Measurements from ENCODE around the gene IGSF9. TPM values are rescaled to one million over a fixed set of nuclear protein-coding genes. Genes with fewer than 3 reads are reported as not detected.

Gene IGSF9
- total and polyA plus RNA-seq, 2 experiments from 2014 or later, result 10.3 to 27.6 TPM

DNA sequence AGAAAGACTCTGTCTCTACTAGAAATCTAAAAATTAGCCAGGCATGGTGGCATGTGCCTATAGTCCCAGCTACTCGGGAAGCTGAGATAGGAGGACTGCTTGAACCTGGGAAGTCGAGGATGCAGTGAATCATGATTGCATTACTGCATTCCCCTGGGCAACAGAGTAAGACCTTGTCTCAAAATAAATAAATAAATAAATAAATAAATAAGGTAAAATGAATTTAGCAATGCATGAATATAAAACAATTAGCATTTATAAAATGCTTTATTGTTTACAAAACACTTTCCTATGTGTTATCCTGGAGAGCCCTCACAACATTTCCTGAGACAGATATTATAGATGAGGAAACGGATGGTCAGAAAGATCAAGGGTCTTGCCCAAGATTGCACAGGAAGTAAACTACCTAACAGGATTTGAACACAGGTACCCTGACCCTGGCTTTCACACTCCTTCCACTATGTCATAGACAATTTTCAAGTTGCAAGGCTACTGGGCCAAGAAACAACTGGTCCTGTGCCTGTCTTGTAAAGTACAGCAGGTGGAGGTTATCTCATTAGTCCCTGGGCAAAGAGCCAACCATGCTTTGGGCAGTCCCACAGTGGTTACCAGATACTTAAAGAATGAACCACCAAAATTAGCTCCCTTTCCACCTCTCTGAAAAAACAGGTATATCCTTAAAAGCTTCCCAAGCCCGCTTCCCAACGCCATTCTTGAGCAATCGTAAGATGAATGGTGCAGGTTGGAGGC, 67.5 kb downstream of the IGSF9 start:
- ATAC-seq, result no peak
- H3K4me2 ChIP-seq, result no peak overlapping the region
- H3F3A ChIP-seq (replicated peaks; ENCODE audit: low read depth), result no peaks in the 10 kb centered on the region
- H2AFZ ChIP-seq, result no peak overlapping the region
- H3K9me2 ChIP-seq (ENCODE audit: insufficient read depth), result no peaks in the 10 kb centered on the region; the same call in 1 of the 2 replicates
- no peaks in the 10 kb centered on the region for H4K20me1 ChIP-seq (replicated peaks; ENCODE audit: insufficient read depth)
- Mint-ChIP-seq H3K4me3 (no peak overlapping the region), H3K27me3 (ENCODE audit: insufficient read depth, low read depth, poor library complexity) (peaks cover 3% of the 10 kb centered on the region), H3K4me1 (no peaks in the 10 kb centered on the region), H3K36me3 (ENCODE audit: low read depth) (no peaks in the 10 kb centered on the region), H3K9me3 (no peaks in the 10 kb centered on the region), H3K27ac (no peak overlapping the region)
- TF ChIP-seq ZNF114 (CRISPR knock-in tag; IDR thresholded peaks at IDR 0.05) (no peak), EZH2phosphoT487 (IDR thresholded peaks at IDR 0.05; ENCODE audit: unreplicated experiment) (no peak), CREB1 (CRISPR knock-in tag; IDR thresholded peaks at IDR 0.05; ENCODE audit: low read depth) (no peak), NANOG (IDR thresholded peaks at IDR 0.05; ENCODE audit: borderline replicate concordance) (no peak), EZH2 (IDR thresholded peaks at IDR 0.05; ENCODE audit: low read depth, unreplicated experiment) (no peak), ZNF331 (CRISPR knock-in tag; IDR thresholded peaks at IDR 0.05; ENCODE audit: low read depth) (no peak), STAT1 (IDR thresholded peaks at IDR 0.05; ENCODE audit: unreplicated experiment) (no peak), JUNB (IDR thresholded peaks at IDR 0.05; ENCODE audit: unreplicated experiment) (no peak), POLR2AphosphoS5 (IDR thresholded peaks at IDR 0.05; ENCODE audit: low read depth) (no peak)
- TF ChIP-seq, protein P1, sequence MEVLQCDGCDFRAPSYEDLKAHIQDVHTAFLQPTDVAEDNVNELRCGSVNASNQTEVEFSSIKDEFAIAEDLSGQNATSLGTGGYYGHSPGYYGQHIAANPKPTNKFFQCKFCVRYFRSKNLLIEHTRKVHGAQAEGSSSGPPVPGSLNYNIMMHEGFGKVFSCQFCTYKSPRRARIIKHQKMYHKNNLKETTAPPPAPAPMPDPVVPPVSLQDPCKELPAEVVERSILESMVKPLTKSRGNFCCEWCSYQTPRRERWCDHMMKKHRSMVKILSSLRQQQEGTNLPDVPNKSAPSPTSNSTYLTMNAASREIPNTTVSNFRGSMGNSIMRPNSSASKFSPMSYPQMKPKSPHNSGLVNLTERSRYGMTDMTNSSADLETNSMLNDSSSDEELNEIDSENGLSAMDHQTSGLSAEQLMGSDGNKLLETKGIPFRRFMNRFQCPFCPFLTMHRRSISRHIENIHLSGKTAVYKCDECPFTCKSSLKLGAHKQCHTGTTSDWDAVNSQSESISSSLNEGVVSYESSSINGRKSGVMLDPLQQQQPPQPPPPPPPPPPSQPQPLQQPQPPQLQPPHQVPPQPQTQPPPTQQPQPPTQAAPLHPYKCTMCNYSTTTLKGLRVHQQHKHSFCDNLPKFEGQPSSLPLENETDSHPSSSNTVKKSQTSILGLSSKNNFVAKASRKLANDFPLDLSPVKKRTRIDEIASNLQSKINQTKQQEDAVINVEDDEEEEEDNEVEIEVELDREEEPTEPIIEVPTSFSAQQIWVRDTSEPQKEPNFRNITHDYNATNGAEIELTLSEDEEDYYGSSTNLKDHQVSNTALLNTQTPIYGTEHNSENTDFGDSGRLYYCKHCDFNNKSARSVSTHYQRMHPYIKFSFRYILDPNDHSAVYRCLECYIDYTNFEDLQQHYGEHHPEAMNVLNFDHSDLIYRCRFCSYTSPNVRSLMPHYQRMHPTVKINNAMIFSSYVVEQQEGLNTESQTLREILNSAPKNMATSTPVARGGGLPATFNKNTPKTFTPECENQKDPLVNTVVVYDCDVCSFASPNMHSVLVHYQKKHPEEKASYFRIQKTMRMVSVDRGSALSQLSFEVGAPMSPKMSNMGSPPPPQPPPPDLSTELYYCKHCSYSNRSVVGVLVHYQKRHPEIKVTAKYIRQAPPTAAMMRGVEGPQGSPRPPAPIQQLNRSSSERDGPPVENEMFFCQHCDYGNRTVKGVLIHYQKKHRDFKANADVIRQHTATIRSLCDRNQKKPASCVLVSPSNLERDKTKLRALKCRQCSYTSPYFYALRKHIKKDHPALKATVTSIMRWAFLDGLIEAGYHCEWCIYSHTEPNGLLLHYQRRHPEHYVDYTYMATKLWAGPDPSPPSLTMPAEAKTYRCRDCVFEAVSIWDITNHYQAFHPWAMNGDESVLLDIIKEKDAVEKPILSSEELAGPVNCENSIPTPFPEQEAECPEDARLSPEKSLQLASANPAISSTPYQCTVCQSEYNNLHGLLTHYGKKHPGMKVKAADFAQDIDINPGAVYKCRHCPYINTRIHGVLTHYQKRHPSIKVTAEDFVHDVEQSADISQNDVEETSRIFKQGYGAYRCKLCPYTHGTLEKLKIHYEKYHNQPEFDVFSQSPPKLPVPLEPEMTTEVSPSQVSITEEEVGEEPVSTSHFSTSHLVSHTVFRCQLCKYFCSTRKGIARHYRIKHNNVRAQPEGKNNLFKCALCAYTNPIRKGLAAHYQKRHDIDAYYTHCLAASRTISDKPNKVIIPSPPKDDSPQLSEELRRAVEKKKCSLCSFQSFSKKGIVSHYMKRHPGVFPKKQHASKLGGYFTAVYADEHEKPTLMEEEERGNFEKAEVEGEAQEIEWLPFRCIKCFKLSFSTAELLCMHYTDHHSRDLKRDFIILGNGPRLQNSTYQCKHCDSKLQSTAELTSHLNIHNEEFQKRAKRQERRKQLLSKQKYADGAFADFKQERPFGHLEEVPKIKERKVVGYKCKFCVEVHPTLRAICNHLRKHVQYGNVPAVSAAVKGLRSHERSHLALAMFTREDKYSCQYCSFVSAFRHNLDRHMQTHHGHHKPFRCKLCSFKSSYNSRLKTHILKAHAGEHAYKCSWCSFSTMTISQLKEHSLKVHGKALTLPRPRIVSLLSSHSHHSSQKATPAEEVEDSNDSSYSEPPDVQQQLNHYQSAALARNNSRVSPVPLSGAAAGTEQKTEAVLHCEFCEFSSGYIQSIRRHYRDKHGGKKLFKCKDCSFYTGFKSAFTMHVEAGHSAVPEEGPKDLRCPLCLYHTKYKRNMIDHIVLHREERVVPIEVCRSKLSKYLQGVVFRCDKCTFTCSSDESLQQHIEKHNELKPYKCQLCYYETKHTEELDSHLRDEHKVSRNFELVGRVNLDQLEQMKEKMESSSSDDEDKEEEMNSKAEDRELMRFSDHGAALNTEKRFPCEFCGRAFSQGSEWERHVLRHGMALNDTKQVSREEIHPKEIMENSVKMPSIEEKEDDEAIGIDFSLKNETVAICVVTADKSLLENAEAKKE (CRISPR knock-in tag; IDR thresholded peaks at IDR 0.05), result no peak
- TF ChIP-seq, protein P2, sequence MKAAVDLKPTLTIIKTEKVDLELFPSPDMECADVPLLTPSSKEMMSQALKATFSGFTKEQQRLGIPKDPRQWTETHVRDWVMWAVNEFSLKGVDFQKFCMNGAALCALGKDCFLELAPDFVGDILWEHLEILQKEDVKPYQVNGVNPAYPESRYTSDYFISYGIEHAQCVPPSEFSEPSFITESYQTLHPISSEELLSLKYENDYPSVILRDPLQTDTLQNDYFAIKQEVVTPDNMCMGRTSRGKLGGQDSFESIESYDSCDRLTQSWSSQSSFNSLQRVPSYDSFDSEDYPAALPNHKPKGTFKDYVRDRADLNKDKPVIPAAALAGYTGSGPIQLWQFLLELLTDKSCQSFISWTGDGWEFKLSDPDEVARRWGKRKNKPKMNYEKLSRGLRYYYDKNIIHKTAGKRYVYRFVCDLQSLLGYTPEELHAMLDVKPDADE (IDR thresholded peaks at IDR 0.05), result no peak
- TF ChIP-seq, protein P3, sequence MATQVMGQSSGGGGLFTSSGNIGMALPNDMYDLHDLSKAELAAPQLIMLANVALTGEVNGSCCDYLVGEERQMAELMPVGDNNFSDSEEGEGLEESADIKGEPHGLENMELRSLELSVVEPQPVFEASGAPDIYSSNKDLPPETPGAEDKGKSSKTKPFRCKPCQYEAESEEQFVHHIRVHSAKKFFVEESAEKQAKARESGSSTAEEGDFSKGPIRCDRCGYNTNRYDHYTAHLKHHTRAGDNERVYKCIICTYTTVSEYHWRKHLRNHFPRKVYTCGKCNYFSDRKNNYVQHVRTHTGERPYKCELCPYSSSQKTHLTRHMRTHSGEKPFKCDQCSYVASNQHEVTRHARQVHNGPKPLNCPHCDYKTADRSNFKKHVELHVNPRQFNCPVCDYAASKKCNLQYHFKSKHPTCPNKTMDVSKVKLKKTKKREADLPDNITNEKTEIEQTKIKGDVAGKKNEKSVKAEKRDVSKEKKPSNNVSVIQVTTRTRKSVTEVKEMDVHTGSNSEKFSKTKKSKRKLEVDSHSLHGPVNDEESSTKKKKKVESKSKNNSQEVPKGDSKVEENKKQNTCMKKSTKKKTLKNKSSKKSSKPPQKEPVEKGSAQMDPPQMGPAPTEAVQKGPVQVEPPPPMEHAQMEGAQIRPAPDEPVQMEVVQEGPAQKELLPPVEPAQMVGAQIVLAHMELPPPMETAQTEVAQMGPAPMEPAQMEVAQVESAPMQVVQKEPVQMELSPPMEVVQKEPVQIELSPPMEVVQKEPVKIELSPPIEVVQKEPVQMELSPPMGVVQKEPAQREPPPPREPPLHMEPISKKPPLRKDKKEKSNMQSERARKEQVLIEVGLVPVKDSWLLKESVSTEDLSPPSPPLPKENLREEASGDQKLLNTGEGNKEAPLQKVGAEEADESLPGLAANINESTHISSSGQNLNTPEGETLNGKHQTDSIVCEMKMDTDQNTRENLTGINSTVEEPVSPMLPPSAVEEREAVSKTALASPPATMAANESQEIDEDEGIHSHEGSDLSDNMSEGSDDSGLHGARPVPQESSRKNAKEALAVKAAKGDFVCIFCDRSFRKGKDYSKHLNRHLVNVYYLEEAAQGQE (IDR thresholded peaks at IDR 0.05; ENCODE audit: unreplicated experiment), result no peak
- TF ChIP-seq, protein P4, sequence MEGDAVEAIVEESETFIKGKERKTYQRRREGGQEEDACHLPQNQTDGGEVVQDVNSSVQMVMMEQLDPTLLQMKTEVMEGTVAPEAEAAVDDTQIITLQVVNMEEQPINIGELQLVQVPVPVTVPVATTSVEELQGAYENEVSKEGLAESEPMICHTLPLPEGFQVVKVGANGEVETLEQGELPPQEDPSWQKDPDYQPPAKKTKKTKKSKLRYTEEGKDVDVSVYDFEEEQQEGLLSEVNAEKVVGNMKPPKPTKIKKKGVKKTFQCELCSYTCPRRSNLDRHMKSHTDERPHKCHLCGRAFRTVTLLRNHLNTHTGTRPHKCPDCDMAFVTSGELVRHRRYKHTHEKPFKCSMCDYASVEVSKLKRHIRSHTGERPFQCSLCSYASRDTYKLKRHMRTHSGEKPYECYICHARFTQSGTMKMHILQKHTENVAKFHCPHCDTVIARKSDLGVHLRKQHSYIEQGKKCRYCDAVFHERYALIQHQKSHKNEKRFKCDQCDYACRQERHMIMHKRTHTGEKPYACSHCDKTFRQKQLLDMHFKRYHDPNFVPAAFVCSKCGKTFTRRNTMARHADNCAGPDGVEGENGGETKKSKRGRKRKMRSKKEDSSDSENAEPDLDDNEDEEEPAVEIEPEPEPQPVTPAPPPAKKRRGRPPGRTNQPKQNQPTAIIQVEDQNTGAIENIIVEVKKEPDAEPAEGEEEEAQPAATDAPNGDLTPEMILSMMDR (conservative IDR thresholded peaks at IDR 0.05; ENCODE audit: low read depth in 2 of 2), result no peak
- H3K36me3 ChIP-seq (ENCODE audit: insufficient read depth), result no peaks in the 10 kb centered on the region
- H3K27me3 ChIP-seq (ENCODE audit: insufficient read depth), result no peaks in the 10 kb centered on the region
- no peaks in the 10 kb centered on the region for H3K79me2 ChIP-seq (replicated peaks; ENCODE audit: insufficient read depth)
- no peak overlapping the region for H3K27ac ChIP-seq (ENCODE audit: low read depth)
- no peak overlapping the region for H3K4me3 ChIP-seq
- DNase-seq (ENCODE audit: low spot score), result no peak
- peaks cover 5% of the 10 kb centered on the region; the same call in 1 of the 2 replicates for H3K4me1 ChIP-seq (ENCODE audit: insufficient read depth)
